Thyroid gland (tissue), 4 donors: Measurements from ENCODE around the gene SAMD14. TPM values are rescaled to one million over a fixed set of nuclear protein-coding genes. Genes with fewer than 3 reads are reported as not detected.
A peak's percentile ranks its signal among the peaks of the same experiment; 100 is the strongest.

ENCODE experiments used
- DNase-seq, 2 donors: peaks; one replicate each; pipeline ENCODE4 v3.0.0-alpha.2; 2019
- H3K27ac ChIP-seq, 3 donors: fragments of 200-600 bp; sonication (generic); 1 replicate in 2 of 3; 2 replicates in 1 of 3; pipeline ENCODE4 v1.5.1; 2016 to 2019; ENCODE audit warnings: mild to moderate bottlenecking in 1 of 3, moderate library complexity in 1 of 3
- H3K27me3 ChIP-seq: fragments of 200-600 bp; sonication (generic); one replicate; pipeline ENCODE4 v1.5.1; 2019
- H3K36me3 ChIP-seq, 2 donors: fragments of 200-600 bp; sonication (generic); one replicate each; pipeline ENCODE4 v1.5.1; 2016 to 2019
- H3K4me1 ChIP-seq, 2 donors: fragments of 200-600 bp; sonication (generic); one replicate each; pipeline ENCODE4 v1.5.1; 2017 to 2019
- H3K4me3 ChIP-seq, 3 donors: fragments of 200-600 bp; sonication (generic); replicated peaks in 1 of 3; 1 replicate in 2 of 3; 2 replicates in 1 of 3; pipeline ENCODE4 v1.5.1; 2016; ENCODE audit warnings: mild to moderate bottlenecking in 1 of 3
- H3K9me3 ChIP-seq: fragments of 200-600 bp; sonication (generic); one replicate; pipeline ENCODE4 v1.5.1; 2017
- CTCF ChIP-seq, 6 experiments: fragments of 200-600 bp in 3 of 6; fragments of 450-650 bp in 3 of 6; sonication (generic) in 3 of 6; IDR thresholded peaks; one replicate each; pipeline ENCODE4 v1.5.1; 2016 to 2019; ENCODE audit warnings: antibody characterized with exemption in 6 of 6, mild to moderate bottlenecking in 2 of 6, inconsistent platforms in 1 of 6, moderate library complexity in 1 of 6
- POLR2A ChIP-seq, 2 donors: fragments of 450-650 bp; IDR thresholded peaks; one replicate each; pipeline ENCODE4 v1.6.1; 2017; ENCODE audit warnings: antibody characterized with exemption in 2 of 2, mild to moderate bottlenecking in 2 of 2, moderate library complexity in 1 of 2
- WGBS, 2 donors: methylation state at CpG; one replicate each; pipeline ENCODE4 v1.1.5; 2017; 5-methylcytosine and 5-hydroxymethylcytosine counted together
- intact Hi-C: fragments of 100-400 bp; cut with DNase I; formaldehyde crosslinking; loops from one replicate; pipeline ENCODE4 v1.15.1; 2023
- total RNA-seq, 4 donors: library from RNA; depleted of rRNA; stranded (reverse); fragments of >200 nt; gene quantifications; one replicate each; pipeline ENCODE4 v1.2.3, GENCODE V29; 2016

Gene SAMD14
- total RNA-seq, 4 donors from 2014 or later = 0.24 to 0.81 (median 0.58) TPM

- peak overlapping the region; percentile 22 to 86 (median 84) for H3K27ac ChIP-seq
- peaks cover 15 to 26% of the 10 kb centered on the region in 2 donors for H3K36me3 ChIP-seq
- peak in 1 of 6 experiments; percentile 2 for TF ChIP-seq CTCF (IDR thresholded peaks at IDR 0.05)
- TF ChIP-seq POLR2A (IDR thresholded peaks at IDR 0.05) = no peak
- 49 to 57% methylated on average over 16 to 17 of the region's 17 CpGs for WGBS, 2 donors
- H3K9me3 ChIP-seq = no peaks in the 10 kb centered on the region
- no peaks in the 10 kb centered on the region for H3K27me3 ChIP-seq
- intact Hi-C loops = no loop called here
- H3K4me3 ChIP-seq = no peak overlapping the region
- peaks cover 29 to 35% of the 10 kb centered on the region in 2 donors for H3K4me1 ChIP-seq
- peak; percentile 26 to 32 for DNase-seq
Measured at GRCh38 chr17:50101346-50102163, 28.4 kb downstream of the SAMD14 start.

- Histone ChIP-seq H3K27ac (peak overlapping the region; percentile 22 to 86 (median 84)), H3K27me3 (no peaks in the 10 kb centered on the region), H3K4me1 (peaks cover 35 to 41% of the 10 kb centered on the region in 2 donors), H3K36me3 (peaks cover 9 to 24% of the 10 kb centered on the region in 2 donors), H3K9me3 (no peaks in the 10 kb centered on the region), H3K4me3 (no peak overlapping the region)
- intact Hi-C loops = no loop called here
- peak; percentile 75 to 77 for DNase-seq
- 32 to 47% methylated on average over 15 of the region's 15 CpGs for WGBS, 2 donors
- TF ChIP-seq POLR2A (IDR thresholded peaks at IDR 0.05) (no peak), CTCF (IDR thresholded peaks at IDR 0.05) (no peak)
Measured at GRCh38 chr17:50100921-50101345, 29.0 kb downstream of the SAMD14 start.

GRCh38 chr17:50100480-50100883 lies 29.5 kb downstream of the SAMD14 start:
- WGBS, 2 donors = 76 to 83% methylated on average over 5 of the region's 5 CpGs
- intact Hi-C loops = no loop called here
- peaks cover 38 to 43% of the 10 kb centered on the region in 2 donors for H3K4me1 ChIP-seq
- H3K36me3 ChIP-seq = peaks cover 5 to 20% of the 10 kb centered on the region in 2 donors
- H3K27ac ChIP-seq = peak overlapping the region; percentile 22 to 86 (median 84)
- H3K27me3 ChIP-seq = no peaks in the 10 kb centered on the region
- no peak for DNase-seq
- no peak overlapping the region for H3K4me3 ChIP-seq
- TF ChIP-seq POLR2A (IDR thresholded peaks at IDR 0.05) (no peak), CTCF (IDR thresholded peaks at IDR 0.05) (no peak)
- no peaks in the 10 kb centered on the region for H3K9me3 ChIP-seq

GRCh38 chr17:50099003-50099402 lies 31.0 kb downstream of the SAMD14 start:
- DNase-seq = no peak
- H3K27me3 ChIP-seq = no peaks in the 10 kb centered on the region
- H3K4me3 ChIP-seq = no peak overlapping the region
- no peak for TF ChIP-seq POLR2A (IDR thresholded peaks at IDR 0.05)
- peaks cover 40 to 52% of the 10 kb centered on the region in 2 donors for H3K4me1 ChIP-seq
- H3K36me3 ChIP-seq = peaks cover 3 to 15% of the 10 kb centered on the region in 2 donors
- no peak overlapping the region for H3K27ac ChIP-seq
- H3K9me3 ChIP-seq = no peaks in the 10 kb centered on the region
- intact Hi-C loops = loop anchor here (5.0 kb wide), 1 partner anchor 63 kb away; no protein-coding TSS in a partner anchor
- WGBS, 2 donors = 70 to 82% methylated on average over 2 to 5 of the region's 5 CpGs

GRCh38 chr17:50098583-50098982 lies 31.4 kb downstream of the SAMD14 start:
- Histone ChIP-seq H3K27ac (no peak overlapping the region), H3K4me1 (peaks cover 43 to 56% of the 10 kb centered on the region in 2 donors), H3K4me3 (no peak overlapping the region), H3K9me3 (no peaks in the 10 kb centered on the region), H3K27me3 (no peaks in the 10 kb centered on the region), H3K36me3 (peaks cover 3 to 15% of the 10 kb centered on the region in 2 donors)
- no peak for TF ChIP-seq POLR2A (IDR thresholded peaks at IDR 0.05)
- TF ChIP-seq CTCF (IDR thresholded peaks at IDR 0.05) = no peak
- 87 to 89% methylated on average over 4 of the region's 4 CpGs for WGBS, 2 donors
- DNase-seq = no peak
- intact Hi-C loops = loop anchor here (5.0 kb wide), 1 partner anchor 64 kb away; no protein-coding TSS in a partner anchor
